ENCODE measurements around the gene MICALL2. TPM values are rescaled to one million over a fixed set of nuclear protein-coding genes. Genes with fewer than 3 reads are reported as not detected.

Gene MICALL2
- total RNA-seq, 1 experiment from 2014 or later = 15.7 TPM

DNA sequence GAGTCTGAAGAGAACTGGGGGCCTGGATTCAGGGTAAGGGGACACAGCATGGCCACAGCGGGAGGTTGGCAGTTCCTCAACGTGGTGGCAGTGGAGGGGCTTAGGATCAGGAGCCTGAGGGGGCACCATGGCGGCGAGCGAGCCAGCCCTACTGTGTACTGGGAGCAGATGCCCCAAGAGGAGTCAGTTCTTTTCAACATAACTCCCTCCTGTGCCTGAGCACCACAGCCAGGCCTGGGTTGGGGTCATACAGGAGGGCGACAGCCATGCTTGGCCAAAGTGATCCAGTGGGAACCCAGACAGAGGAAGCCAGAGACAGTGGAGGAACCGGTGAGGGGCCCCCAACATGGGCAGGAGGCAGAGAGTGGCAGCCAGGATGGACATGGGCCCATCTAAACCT is 65.8 kb downstream of the MICALL2 start (continued):
- TF ChIP-seq ZNF423 (CRISPR knock-in tag; IDR thresholded peaks at IDR 0.05) = no peak

DNA sequence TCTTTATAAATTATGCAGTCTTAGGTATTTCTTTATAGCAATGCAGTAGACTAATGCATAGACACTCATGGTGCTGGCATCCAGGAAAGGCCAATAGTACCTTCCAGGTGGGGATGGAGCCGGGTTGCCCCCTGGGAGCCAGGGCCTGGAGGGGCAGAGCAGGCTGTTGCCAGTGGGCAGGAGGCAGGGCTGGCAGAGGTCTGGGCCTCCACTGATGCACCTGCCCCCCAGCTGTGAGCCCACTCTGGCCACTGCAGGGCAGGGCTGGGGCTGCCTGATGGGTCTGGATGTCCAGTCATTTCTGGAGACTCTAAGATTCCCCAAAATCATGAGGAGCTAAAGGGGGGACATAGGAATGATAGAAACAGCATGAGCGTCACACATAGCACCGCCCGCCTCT is 66.7 kb downstream of the MICALL2 start:
- ChIA-PET CTCF (no interaction called here), POLR2A (no interaction called here)
- peaks cover 25% of the 10 kb centered on the region for H3K9me3 Mint-ChIP-seq
- no peak for DNase-seq (ENCODE audit: low spot score)
- no peaks in the 10 kb centered on the region for H3K4me1 Mint-ChIP-seq
- H3K27ac Mint-ChIP-seq = no peak overlapping the region
- ATAC-seq = no peak
- H3K36me3 Mint-ChIP-seq = no peaks in the 10 kb centered on the region
- TF ChIP-seq, protein P1, sequence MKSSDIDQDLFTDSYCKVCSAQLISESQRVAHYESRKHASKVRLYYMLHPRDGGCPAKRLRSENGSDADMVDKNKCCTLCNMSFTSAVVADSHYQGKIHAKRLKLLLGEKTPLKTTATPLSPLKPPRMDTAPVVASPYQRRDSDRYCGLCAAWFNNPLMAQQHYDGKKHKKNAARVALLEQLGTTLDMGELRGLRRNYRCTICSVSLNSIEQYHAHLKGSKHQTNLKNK (CRISPR knock-in tag; IDR thresholded peaks at IDR 0.05) = no peak
- TF ChIP-seq NFE2L1 (CRISPR knock-in tag; IDR thresholded peaks at IDR 0.05) (no peak), GABPB1 (CRISPR knock-in tag; IDR thresholded peaks at IDR 0.05) (no peak), FOXJ3 (CRISPR knock-in tag; IDR thresholded peaks at IDR 0.05; ENCODE audit: borderline replicate concordance) (no peak), IRF2 (CRISPR knock-in tag; IDR thresholded peaks at IDR 0.05; ENCODE audit: borderline replicate concordance, low read depth) (no peak), SMAD3 (CRISPR knock-in tag; IDR thresholded peaks at IDR 0.05; ENCODE audit: borderline replicate concordance) (no peak), ZNF263 (CRISPR knock-in tag; IDR thresholded peaks at IDR 0.05; ENCODE audit: low read depth) (no peak), EMX1 (CRISPR knock-in tag; IDR thresholded peaks at IDR 0.05) (no peak), OVOL2 (CRISPR knock-in tag; IDR thresholded peaks at IDR 0.05; ENCODE audit: borderline replicate concordance) (no peak), ZNF671 (CRISPR knock-in tag; IDR thresholded peaks at IDR 0.05) (no peak), ZNF423 (CRISPR knock-in tag; IDR thresholded peaks at IDR 0.05) (no peak), RELA (CRISPR knock-in tag; IDR thresholded peaks at IDR 0.05; ENCODE audit: borderline replicate concordance) (no peak), ZNF416 (CRISPR knock-in tag; IDR thresholded peaks at IDR 0.05) (no peak)
- TF ChIP-seq, protein P2, sequence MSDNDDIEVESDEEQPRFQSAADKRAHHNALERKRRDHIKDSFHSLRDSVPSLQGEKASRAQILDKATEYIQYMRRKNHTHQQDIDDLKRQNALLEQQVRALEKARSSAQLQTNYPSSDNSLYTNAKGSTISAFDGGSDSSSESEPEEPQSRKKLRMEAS (CRISPR knock-in tag; IDR thresholded peaks at IDR 0.05) = no peak
- TF ChIP-seq, protein P3, sequence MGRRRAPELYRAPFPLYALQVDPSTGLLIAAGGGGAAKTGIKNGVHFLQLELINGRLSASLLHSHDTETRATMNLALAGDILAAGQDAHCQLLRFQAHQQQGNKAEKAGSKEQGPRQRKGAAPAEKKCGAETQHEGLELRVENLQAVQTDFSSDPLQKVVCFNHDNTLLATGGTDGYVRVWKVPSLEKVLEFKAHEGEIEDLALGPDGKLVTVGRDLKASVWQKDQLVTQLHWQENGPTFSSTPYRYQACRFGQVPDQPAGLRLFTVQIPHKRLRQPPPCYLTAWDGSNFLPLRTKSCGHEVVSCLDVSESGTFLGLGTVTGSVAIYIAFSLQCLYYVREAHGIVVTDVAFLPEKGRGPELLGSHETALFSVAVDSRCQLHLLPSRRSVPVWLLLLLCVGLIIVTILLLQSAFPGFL (CRISPR knock-in tag; IDR thresholded peaks at IDR 0.05; ENCODE audit: borderline replicate concordance) = no peak
- TF ChIP-seq, protein P4, sequence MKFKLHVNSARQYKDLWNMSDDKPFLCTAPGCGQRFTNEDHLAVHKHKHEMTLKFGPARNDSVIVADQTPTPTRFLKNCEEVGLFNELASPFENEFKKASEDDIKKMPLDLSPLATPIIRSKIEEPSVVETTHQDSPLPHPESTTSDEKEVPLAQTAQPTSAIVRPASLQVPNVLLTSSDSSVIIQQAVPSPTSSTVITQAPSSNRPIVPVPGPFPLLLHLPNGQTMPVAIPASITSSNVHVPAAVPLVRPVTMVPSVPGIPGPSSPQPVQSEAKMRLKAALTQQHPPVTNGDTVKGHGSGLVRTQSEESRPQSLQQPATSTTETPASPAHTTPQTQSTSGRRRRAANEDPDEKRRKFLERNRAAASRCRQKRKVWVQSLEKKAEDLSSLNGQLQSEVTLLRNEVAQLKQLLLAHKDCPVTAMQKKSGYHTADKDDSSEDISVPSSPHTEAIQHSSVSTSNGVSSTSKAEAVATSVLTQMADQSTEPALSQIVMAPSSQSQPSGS (CRISPR knock-in tag; IDR thresholded peaks at IDR 0.05; ENCODE audit: borderline replicate concordance, low read depth) = no peak
- TF ChIP-seq, protein P5, sequence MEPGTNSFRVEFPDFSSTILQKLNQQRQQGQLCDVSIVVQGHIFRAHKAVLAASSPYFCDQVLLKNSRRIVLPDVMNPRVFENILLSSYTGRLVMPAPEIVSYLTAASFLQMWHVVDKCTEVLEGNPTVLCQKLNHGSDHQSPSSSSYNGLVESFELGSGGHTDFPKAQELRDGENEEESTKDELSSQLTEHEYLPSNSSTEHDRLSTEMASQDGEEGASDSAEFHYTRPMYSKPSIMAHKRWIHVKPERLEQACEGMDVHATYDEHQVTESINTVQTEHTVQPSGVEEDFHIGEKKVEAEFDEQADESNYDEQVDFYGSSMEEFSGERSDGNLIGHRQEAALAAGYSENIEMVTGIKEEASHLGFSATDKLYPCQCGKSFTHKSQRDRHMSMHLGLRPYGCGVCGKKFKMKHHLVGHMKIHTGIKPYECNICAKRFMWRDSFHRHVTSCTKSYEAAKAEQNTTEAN (CRISPR knock-in tag; IDR thresholded peaks at IDR 0.05) = no peak
- peaks cover 3% of the 10 kb centered on the region; the same call in 1 of the 2 replicates for H3K27me3 Mint-ChIP-seq (ENCODE audit: low read depth)
- H3K4me3 Mint-ChIP-seq = no peak overlapping the region

DNA sequence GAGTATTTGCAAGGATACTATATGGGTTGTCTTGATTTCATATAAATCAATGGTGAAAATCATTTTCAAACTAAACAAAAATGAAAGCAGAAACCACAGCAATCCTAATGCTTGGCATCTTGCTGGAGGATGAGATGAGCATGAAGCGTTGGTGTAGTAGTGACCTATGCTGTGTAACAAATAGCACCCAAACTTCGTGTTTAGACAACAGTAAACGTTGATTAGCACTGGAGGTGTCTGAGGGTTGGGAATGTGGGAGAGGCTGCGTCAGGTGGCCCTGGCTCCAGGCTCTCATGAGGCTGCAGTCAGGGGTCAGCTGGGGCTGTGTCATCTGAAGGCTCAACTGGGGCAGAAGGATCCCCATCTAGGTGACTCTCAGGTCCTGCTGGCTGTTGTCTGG is 67.8 kb downstream of the MICALL2 start:
- no peak overlapping the region for H3K27ac Mint-ChIP-seq
- no peak for DNase-seq (ENCODE audit: low spot score)
- CTCF ChIA-PET = no interaction called here
- TF ChIP-seq, protein P6, sequence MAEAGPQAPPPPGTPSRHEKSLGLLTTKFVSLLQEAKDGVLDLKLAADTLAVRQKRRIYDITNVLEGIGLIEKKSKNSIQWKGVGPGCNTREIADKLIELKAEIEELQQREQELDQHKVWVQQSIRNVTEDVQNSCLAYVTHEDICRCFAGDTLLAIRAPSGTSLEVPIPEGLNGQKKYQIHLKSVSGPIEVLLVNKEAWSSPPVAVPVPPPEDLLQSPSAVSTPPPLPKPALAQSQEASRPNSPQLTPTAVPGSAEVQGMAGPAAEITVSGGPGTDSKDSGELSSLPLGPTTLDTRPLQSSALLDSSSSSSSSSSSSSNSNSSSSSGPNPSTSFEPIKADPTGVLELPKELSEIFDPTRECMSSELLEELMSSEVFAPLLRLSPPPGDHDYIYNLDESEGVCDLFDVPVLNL (CRISPR knock-in tag; IDR thresholded peaks at IDR 0.05; ENCODE audit: borderline replicate concordance, low read depth) = no peak
- TF ChIP-seq ATF1 (CRISPR knock-in tag; IDR thresholded peaks at IDR 0.05) (no peak), ZNF671 (CRISPR knock-in tag; IDR thresholded peaks at IDR 0.05) (no peak), RORB (CRISPR knock-in tag; IDR thresholded peaks at IDR 0.05) (no peak)
- TF ChIP-seq, protein P7, sequence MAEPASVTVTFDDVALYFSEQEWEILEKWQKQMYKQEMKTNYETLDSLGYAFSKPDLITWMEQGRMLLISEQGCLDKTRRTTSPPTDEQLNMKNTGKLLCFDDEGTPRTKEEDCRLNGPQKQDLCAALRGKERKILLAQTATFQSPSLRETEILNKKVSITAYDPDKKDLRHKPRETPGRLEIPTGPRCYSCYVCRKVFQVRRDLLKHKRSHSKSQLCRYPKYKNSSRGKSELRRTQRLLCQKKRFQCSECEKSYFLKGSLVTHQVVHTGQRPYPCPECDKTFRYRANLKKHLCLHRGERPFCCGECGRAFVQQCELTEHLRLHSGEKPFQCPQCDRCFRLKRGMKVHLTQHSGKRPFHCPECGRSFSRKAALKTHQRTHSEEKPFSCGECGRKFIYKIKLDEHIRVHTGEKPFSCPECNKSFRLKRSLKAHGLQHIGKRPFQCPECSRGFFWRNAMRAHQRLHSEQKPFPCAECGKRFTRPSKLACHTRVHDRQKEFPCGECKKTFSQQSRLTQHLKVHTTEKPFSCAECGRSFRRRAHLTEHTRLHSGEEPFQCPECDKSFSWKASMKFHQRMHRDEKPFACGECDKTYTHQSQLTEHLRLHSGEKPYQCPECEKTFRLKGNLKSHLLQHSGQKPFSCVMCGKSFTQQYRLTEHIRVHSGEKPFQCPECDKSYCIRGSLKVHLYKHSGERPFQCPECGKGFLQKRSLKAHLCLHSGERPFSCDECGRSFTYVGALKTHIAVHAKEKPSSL (CRISPR knock-in tag; conservative IDR thresholded peaks at IDR 0.05) = no peak
- TF ChIP-seq, protein P8, sequence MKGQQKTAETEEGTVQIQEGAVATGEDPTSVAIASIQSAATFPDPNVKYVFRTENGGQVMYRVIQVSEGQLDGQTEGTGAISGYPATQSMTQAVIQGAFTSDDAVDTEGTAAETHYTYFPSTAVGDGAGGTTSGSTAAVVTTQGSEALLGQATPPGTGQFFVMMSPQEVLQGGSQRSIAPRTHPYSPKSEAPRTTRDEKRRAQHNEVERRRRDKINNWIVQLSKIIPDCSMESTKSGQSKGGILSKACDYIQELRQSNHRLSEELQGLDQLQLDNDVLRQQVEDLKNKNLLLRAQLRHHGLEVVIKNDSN (CRISPR knock-in tag; IDR thresholded peaks at IDR 0.05) = no peak
- TF ChIP-seq, protein P9, sequence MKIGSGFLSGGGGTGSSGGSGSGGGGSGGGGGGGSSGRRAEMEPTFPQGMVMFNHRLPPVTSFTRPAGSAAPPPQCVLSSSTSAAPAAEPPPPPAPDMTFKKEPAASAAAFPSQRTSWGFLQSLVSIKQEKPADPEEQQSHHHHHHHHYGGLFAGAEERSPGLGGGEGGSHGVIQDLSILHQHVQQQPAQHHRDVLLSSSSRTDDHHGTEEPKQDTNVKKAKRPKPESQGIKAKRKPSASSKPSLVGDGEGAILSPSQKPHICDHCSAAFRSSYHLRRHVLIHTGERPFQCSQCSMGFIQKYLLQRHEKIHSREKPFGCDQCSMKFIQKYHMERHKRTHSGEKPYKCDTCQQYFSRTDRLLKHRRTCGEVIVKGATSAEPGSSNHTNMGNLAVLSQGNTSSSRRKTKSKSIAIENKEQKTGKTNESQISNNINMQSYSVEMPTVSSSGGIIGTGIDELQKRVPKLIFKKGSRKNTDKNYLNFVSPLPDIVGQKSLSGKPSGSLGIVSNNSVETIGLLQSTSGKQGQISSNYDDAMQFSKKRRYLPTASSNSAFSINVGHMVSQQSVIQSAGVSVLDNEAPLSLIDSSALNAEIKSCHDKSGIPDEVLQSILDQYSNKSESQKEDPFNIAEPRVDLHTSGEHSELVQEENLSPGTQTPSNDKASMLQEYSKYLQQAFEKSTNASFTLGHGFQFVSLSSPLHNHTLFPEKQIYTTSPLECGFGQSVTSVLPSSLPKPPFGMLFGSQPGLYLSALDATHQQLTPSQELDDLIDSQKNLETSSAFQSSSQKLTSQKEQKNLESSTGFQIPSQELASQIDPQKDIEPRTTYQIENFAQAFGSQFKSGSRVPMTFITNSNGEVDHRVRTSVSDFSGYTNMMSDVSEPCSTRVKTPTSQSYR (CRISPR knock-in tag; IDR thresholded peaks at IDR 0.05) = no peak

More for the DNA sequence above, 67.8 kb downstream of the MICALL2 start:
- Mint-ChIP-seq H3K36me3 (no peaks in the 10 kb centered on the region), H3K4me3 (no peak overlapping the region), H3K4me1 (no peaks in the 10 kb centered on the region), H3K27me3 (ENCODE audit: low read depth) (peaks cover 3% of the 10 kb centered on the region; the same call in 1 of the 2 replicates), H3K9me3 (peaks cover 16% of the 10 kb centered on the region)
- POLR2A ChIA-PET = no interaction called here
- ATAC-seq = no peak
